ENCODE results near the gene SEMA7A.
"Not testable (repeated sequence)": the region's sequence is repeated elsewhere in the genome, so short reads cannot be mapped to it uniquely, and the experiment has no call there.

SEMA7A gene

GRCh38 chr15:74461847-74462511, 28.2 kb upstream of the SEMA7A start:
- H3K27me3 ChIP-seq (ENCODE audit: control insufficient read depth, insufficient read depth, low read length) = no peaks in the 10 kb centered on the region
- peak overlapping the region; percentile 17 for H3K27ac ChIP-seq (ENCODE audit: low read length)
- H3K9me3 ChIP-seq (ENCODE audit: control insufficient read depth, low read depth, low read length) = no peaks in the 10 kb centered on the region
- no peaks in the 10 kb centered on the region for H3K36me3 ChIP-seq (ENCODE audit: control insufficient read depth, low read depth, low read length)
- peaks cover 12% of the 10 kb centered on the region for H3K4me1 ChIP-seq (ENCODE audit: control insufficient read depth, low read depth, low read length)
- H3K9ac ChIP-seq (ENCODE audit: low read length) = peak overlapping the region; percentile 72
- H3K4me3 ChIP-seq (ENCODE audit: low read length) = peak overlapping the region; percentile 84

GRCh38 chr15:74460871-74461846, 27.4 kb upstream of the SEMA7A start, which contains the start of gene UBL7:
UBL7 (minus strand) TSS chr15:74461160; CDS start chr15:74458867, 2,293 bp downstream.
- no peaks in the 10 kb centered on the region for H3K27me3 ChIP-seq (ENCODE audit: control insufficient read depth, insufficient read depth, low read length)
- peak within 1 kb of the TSS; percentile 17 for H3K27ac ChIP-seq (ENCODE audit: low read length)
- peaks cover 12% of the 10 kb centered on the region for H3K4me1 ChIP-seq (ENCODE audit: control insufficient read depth, low read depth, low read length)
- peak within 1 kb of the TSS; percentile 84 for H3K4me3 ChIP-seq (ENCODE audit: low read length)
- no peaks in the 10 kb centered on the region for H3K9me3 ChIP-seq (ENCODE audit: control insufficient read depth, low read depth, low read length)
- H3K36me3 ChIP-seq (ENCODE audit: control insufficient read depth, low read depth, low read length) = no peaks in the 10 kb centered on the region
- peak within 1 kb of the TSS; percentile 72 for H3K9ac ChIP-seq (ENCODE audit: low read length)

- Histone ChIP-seq H3K27ac (ENCODE audit: low read length) (peak overlapping the region; percentile 1), H3K36me3 (ENCODE audit: control insufficient read depth, low read depth, low read length) (no peaks in the 10 kb centered on the region), H3K9ac (ENCODE audit: low read length) (peak overlapping the region; percentile 64), H3K27me3 (ENCODE audit: control insufficient read depth, insufficient read depth, low read length) (no peaks in the 10 kb centered on the region), H3K9me3 (ENCODE audit: control insufficient read depth, low read depth, low read length) (no peaks in the 10 kb centered on the region), H3K4me1 (ENCODE audit: control insufficient read depth, low read depth, low read length) (peaks cover 12% of the 10 kb centered on the region), H3K4me3 (ENCODE audit: low read length) (peak overlapping the region; percentile 84)
Measured at GRCh38 chr15:74460298-74460697, 26.5 kb upstream of the SEMA7A start.

- not testable (repeated sequence) for H3K27me3 ChIP-seq (ENCODE audit: control insufficient read depth, insufficient read depth, low read length); H3K36me3 ChIP-seq (ENCODE audit: control insufficient read depth, low read depth, low read length); H3K27ac ChIP-seq (ENCODE audit: low read length); H3K9me3 ChIP-seq (ENCODE audit: control insufficient read depth, low read depth, low read length); H3K9ac ChIP-seq (ENCODE audit: low read length); H3K4me3 ChIP-seq (ENCODE audit: low read length)
- H3K4me1 ChIP-seq (ENCODE audit: control insufficient read depth, low read depth, low read length) = peaks cover 12% of the 10 kb centered on the region
Measured at GRCh38 chr15:74459798-74460197, 26.0 kb upstream of the SEMA7A start.

GRCh38 chr15:74458473-74458872, 24.7 kb upstream of the SEMA7A start:
- H3K4me1 ChIP-seq (ENCODE audit: control insufficient read depth, low read depth, low read length) = peaks cover 23% of the 10 kb centered on the region
- H3K4me3 ChIP-seq (ENCODE audit: low read length) = no peak overlapping the region
- H3K36me3 ChIP-seq (ENCODE audit: control insufficient read depth, low read depth, low read length) = peaks cover 6% of the 10 kb centered on the region
- H3K27me3 ChIP-seq (ENCODE audit: control insufficient read depth, insufficient read depth, low read length) = no peaks in the 10 kb centered on the region
- H3K27ac ChIP-seq (ENCODE audit: low read length) = no peak overlapping the region
- no peaks in the 10 kb centered on the region for H3K9me3 ChIP-seq (ENCODE audit: control insufficient read depth, low read depth, low read length)
- no peak overlapping the region for H3K9ac ChIP-seq (ENCODE audit: low read length)

GRCh38 chr15:74457036-74457435, 23.3 kb upstream of the SEMA7A start:
- H3K27ac ChIP-seq (ENCODE audit: low read length); H3K9ac ChIP-seq (ENCODE audit: low read length); H3K27me3 ChIP-seq (ENCODE audit: control insufficient read depth, insufficient read depth, low read length); H3K4me3 ChIP-seq (ENCODE audit: low read length); H3K9me3 ChIP-seq (ENCODE audit: control insufficient read depth, low read depth, low read length); H3K36me3 ChIP-seq (ENCODE audit: control insufficient read depth, low read depth, low read length): not testable (repeated sequence)
- H3K4me1 ChIP-seq (ENCODE audit: control insufficient read depth, low read depth, low read length) = peaks cover 20% of the 10 kb centered on the region

- Histone ChIP-seq H3K9ac (ENCODE audit: low read length) (no peak overlapping the region), H3K9me3 (ENCODE audit: control insufficient read depth, low read depth, low read length) (no peaks in the 10 kb centered on the region), H3K36me3 (ENCODE audit: control insufficient read depth, low read depth, low read length) (peaks cover 6% of the 10 kb centered on the region), H3K4me3 (ENCODE audit: low read length) (no peak overlapping the region), H3K27me3 (ENCODE audit: control insufficient read depth, insufficient read depth, low read length) (no peaks in the 10 kb centered on the region), H3K27ac (ENCODE audit: low read length) (no peak overlapping the region), H3K4me1 (ENCODE audit: control insufficient read depth, low read depth, low read length) (peaks cover 13% of the 10 kb centered on the region)
Measured at GRCh38 chr15:74454764-74455500, 21.2 kb upstream of the SEMA7A start.

GRCh38 chr15:74453925-74454763, 20.4 kb upstream of the SEMA7A start:
- no peaks in the 10 kb centered on the region for H3K27me3 ChIP-seq (ENCODE audit: control insufficient read depth, insufficient read depth, low read length)
- no peak overlapping the region for H3K9ac ChIP-seq (ENCODE audit: low read length)
- peaks cover 9% of the 10 kb centered on the region for H3K36me3 ChIP-seq (ENCODE audit: control insufficient read depth, low read depth, low read length)
- peaks cover 13% of the 10 kb centered on the region for H3K4me1 ChIP-seq (ENCODE audit: control insufficient read depth, low read depth, low read length)
- no peak overlapping the region for H3K4me3 ChIP-seq (ENCODE audit: low read length)
- H3K27ac ChIP-seq (ENCODE audit: low read length) = no peak overlapping the region
- H3K9me3 ChIP-seq (ENCODE audit: control insufficient read depth, low read depth, low read length) = no peaks in the 10 kb centered on the region

- peaks cover 14% of the 10 kb centered on the region for H3K36me3 ChIP-seq (ENCODE audit: control insufficient read depth, low read depth, low read length)
Measured at GRCh38 chr15:74451861-74452835, 18.4 kb upstream of the SEMA7A start.

GRCh38 chr15:74451322-74451721, 17.6 kb upstream of the SEMA7A start:
- H3K27ac ChIP-seq (ENCODE audit: low read length) = no peak overlapping the region
- H3K27me3 ChIP-seq (ENCODE audit: control insufficient read depth, insufficient read depth, low read length) = no peaks in the 10 kb centered on the region
- H3K36me3 ChIP-seq (ENCODE audit: control insufficient read depth, low read depth, low read length) = peaks cover 19% of the 10 kb centered on the region
- no peaks in the 10 kb centered on the region for H3K9me3 ChIP-seq (ENCODE audit: control insufficient read depth, low read depth, low read length)
- no peak overlapping the region for H3K9ac ChIP-seq (ENCODE audit: low read length)
- H3K4me3 ChIP-seq (ENCODE audit: low read length) = no peak overlapping the region
- peaks cover 13% of the 10 kb centered on the region for H3K4me1 ChIP-seq (ENCODE audit: control insufficient read depth, low read depth, low read length)

More at GRCh38 chr15:74451861-74452835, 18.4 kb upstream of the SEMA7A start:
- no peak overlapping the region for H3K9ac ChIP-seq (ENCODE audit: low read length)
- H3K27ac ChIP-seq (ENCODE audit: low read length) = no peak overlapping the region
- peaks cover 13% of the 10 kb centered on the region for H3K4me1 ChIP-seq (ENCODE audit: control insufficient read depth, low read depth, low read length)
- H3K9me3 ChIP-seq (ENCODE audit: control insufficient read depth, low read depth, low read length) = no peaks in the 10 kb centered on the region
- H3K4me3 ChIP-seq (ENCODE audit: low read length) = no peak overlapping the region
- no peaks in the 10 kb centered on the region for H3K27me3 ChIP-seq (ENCODE audit: control insufficient read depth, insufficient read depth, low read length)
